Activated T-cell treated with anti-CD3 and anti-CD28 coated beads, Interleukin-2, amount 50 U/mL, for 1 hour (primary cell): Measurements from ENCODE around the gene SLC2A2.
"Not testable (repeated sequence)": the region's sequence is repeated elsewhere in the genome, so short reads cannot be mapped to it uniquely, and the experiment has no call there.

ENCODE experiments used
- DNase-seq: peaks from one replicate; pipeline ENCODE4 v3.0.0-alpha.2; 2020

SLC2A2 gene

DNA sequence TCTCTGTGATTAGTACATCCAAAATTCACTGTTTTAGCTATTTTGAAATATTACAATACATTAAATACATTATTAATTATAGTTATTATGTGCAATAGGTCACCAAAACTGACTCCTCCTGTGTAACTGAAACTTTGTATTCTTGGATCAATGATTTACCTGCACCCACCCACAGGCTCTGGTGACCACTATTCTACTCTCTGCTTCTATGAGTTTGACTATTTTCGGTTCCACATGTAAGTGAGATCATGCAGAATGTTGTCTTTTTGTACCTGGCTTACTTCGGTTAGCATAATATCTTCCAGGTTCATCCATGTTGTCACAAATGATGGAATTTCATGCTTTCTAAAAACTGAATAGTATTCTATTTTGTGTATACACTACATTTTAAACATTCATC is 43.8 kb downstream of the SLC2A2 start:
- no peak for DNase-seq

DNA sequence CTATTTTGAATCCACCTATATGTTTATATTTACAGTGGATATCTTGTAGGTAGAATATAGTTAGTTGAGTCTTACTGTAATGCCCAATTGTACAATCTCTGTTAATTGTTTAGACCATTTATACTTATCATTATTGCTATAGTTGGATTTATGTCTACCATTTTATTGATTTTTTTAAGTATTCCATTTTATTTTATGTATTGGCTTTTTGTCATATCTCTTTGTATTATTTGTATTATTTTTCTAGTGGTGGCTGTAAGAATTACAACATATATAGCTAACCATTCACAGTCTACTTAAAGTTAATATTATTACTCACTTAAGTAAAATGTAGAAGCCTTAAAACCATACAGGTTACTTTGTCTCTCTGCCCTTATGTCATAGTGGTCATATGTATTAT is 46.1 kb downstream of the SLC2A2 start:
- DNase-seq, result no peak

- DNase-seq, result no peak
Measured at GRCh38 chr3:170977949-170978745, 48.4 kb downstream of the SLC2A2 start.

GRCh38 chr3:170976190-170976519 is 50.4 kb downstream of the SLC2A2 start:
- no peak for DNase-seq

- DNase-seq, result no peak
Measured at GRCh38 chr3:170975283-170976189, 51.0 kb downstream of the SLC2A2 start.

- no peak for DNase-seq
Measured at GRCh38 chr3:170974872-170975271, 51.6 kb downstream of the SLC2A2 start.

GRCh38 chr3:170972917-170973316 is 53.6 kb downstream of the SLC2A2 start:
- not testable (repeated sequence) for DNase-seq

GRCh38 chr3:170967126-170967525 is 59.4 kb downstream of the SLC2A2 start:
- no peak for DNase-seq

GRCh38 chr3:170966495-170966894 is 60.0 kb downstream of the SLC2A2 start:
- DNase-seq, result no peak

GRCh38 chr3:170962411-170962810 is 64.1 kb downstream of the SLC2A2 start:
- no peak for DNase-seq

DNA sequence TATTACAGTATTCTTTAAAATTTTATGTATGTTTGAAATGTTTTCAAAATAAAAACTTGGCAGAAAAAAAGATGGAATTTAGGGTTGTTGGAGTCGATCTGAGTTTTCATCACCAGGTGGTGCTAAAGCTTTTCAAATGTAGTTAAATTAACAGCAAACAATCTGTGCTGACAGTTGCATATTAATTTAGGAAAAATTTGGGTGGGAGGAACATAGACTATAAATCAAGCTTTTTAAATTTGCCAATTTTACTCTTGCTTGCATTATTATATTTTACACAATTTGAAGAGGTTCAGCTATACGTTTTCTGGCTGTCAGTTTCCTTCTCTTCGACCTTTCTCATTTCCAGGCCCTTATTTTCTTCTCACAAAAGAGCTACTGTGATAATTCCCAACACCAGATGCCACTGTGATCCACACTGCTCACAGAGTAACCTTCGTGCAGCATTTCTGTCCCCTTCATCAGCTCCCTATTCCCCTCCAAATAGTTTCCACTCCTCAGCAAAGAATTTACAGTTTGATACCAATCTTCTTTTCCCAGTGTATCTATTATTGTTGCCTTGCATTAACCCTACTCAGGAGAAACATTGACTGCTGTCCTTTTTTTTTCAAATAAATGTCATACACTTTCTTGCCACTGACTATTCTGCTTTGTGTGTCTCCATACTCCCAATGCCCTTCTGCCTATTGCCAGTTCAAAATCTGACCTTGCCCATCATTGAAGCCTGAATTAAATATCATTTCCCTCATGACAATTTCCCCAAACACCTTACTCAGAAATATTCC is 64.7 kb downstream of the SLC2A2 start:
- no peak for DNase-seq

- no peak for DNase-seq
Measured at GRCh38 chr3:170959457-170959856, 67.1 kb downstream of the SLC2A2 start.

GRCh38 chr3:170956647-170957046 is 69.9 kb downstream of the SLC2A2 start:
- no peak for DNase-seq

DNA sequence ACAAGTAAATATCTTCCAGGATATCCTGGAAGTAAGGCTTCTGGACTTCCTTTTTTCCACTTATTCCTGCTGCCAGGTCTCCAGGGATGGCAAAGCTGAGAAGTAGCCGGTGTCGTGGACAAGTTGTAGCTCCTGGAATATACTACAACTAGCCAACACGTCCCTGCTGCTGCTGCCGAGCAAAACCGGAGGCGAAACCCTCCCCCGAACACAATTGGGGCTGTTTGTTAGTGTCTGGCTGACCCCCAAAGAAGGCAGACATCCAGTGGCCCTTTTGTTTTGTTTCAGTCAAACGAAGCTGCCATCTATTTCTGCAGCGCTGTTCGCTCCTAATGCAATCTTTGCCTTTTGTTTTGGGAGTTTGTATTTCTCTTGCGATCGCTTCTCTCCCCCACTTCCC is 72.8 kb downstream of the SLC2A2 start:
- DNase-seq, result no peak

GRCh38 chr3:170953229-170953628 is 73.3 kb downstream of the SLC2A2 start:
- DNase-seq, result no peak

DNA sequence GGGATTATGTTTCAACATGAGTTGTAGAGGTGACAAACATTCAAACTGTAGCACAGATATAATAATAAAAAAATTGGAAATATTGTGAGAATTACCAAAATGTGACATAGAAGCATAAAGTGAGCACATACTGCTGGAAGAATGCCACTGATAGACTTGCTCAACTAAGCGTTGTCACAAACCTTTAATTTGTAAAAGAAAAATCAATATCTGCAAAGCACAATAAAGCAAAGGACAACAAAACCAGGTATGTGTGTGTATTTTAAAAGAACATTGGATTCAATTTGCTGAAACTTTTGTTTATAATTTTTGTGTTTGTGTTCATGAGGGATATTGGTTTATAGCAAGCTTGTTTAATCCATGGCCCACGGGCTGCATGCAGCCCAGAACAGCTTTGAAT is 77.3 kb downstream of the SLC2A2 start:
- DNase-seq, result no peak

DNA sequence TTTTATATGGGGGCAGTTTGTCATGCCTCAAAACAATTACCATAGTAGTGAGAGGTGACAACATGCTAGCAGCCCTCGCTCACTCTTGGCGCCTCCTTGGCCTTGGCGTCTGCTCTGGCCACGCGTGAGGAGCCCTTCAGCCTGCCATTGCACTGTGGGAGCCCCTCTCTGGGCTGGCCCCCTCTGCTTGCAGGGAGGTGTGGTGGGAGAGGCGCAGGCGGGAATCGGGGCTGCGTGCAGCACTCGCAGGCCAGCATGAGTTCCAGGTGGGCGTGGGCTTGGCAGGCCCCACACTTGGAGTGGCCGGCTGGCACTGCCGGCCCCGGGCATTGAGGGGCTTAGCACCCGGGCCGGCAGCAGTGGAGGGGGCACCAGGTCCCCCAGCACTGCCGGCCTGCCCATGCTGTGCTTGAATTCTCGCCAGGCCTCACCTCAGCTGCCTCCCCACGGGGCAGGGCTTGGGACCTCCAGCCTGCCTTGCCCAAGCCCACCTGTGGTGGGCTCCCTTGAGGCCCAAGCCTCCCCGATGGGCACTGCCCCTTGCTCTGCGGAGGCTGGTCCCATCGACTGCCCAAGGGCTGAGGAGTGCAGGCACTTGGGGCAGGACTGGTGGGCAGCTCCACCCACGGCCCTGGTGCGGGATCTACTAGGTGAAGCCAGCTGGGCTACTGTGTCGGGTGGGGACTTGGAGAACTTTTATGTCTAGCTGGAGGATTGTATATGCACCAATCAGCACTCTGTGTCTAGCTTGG is 79.3 kb downstream of the SLC2A2 start:
- no peak for DNase-seq
